ENCODE data around the gene BRPF3. TPM values are rescaled to one million over a fixed set of nuclear protein-coding genes. Genes with fewer than 3 reads are reported as not detected.

Gene BRPF3
- total RNA-seq, 1 donor from 2014 or later = 24.5 TPM

- H3K4me3 Mint-ChIP-seq = no peak overlapping the region
- no peaks in the 10 kb centered on the region for H3K4me1 Mint-ChIP-seq
- DNase-seq = peak; percentile 31
- no peak overlapping the region for H3K27ac Mint-ChIP-seq
- peaks cover 5% of the 10 kb centered on the region for H3K36me3 Mint-ChIP-seq (ENCODE audit: low read depth)
- H3K27me3 Mint-ChIP-seq = peaks cover 6% of the 10 kb centered on the region
- intact Hi-C loops (cut with micrococcal nuclease) = no loop called here
- H3K9me3 Mint-ChIP-seq = peaks cover 14% of the 10 kb centered on the region
These were observed 12.2 kb upstream of the BRPF3 start for GRCh38 chr6:36184311-36184710.

GRCh38 chr6:36186199-36186598, 10.3 kb upstream of the BRPF3 start:
- no peaks in the 10 kb centered on the region for H3K4me1 Mint-ChIP-seq
- H3K27me3 Mint-ChIP-seq = peaks cover 6% of the 10 kb centered on the region
- no peak overlapping the region for H3K27ac Mint-ChIP-seq
- H3K9me3 Mint-ChIP-seq = peaks cover 10% of the 10 kb centered on the region
- intact Hi-C loops (cut with micrococcal nuclease) = no loop called here
- H3K36me3 Mint-ChIP-seq (ENCODE audit: low read depth) = peaks cover 2% of the 10 kb centered on the region
- DNase-seq = peak; percentile 39
- H3K4me3 Mint-ChIP-seq = no peak overlapping the region

- Mint-ChIP-seq H3K9me3 (peaks cover 8% of the 10 kb centered on the region), H3K36me3 (ENCODE audit: low read depth) (peaks cover 2% of the 10 kb centered on the region), H3K27ac (no peak overlapping the region), H3K4me3 (no peak overlapping the region), H3K27me3 (peaks cover 8% of the 10 kb centered on the region), H3K4me1 (no peaks in the 10 kb centered on the region)
- intact Hi-C loops (cut with micrococcal nuclease) = no loop called here
- DNase-seq = peak; percentile 32
These were observed 9.1 kb upstream of the BRPF3 start for GRCh38 chr6:36187446-36187845.

- H3K27ac Mint-ChIP-seq = peak overlapping the region; percentile 84
- H3K4me1 Mint-ChIP-seq = peaks cover 24% of the 10 kb centered on the region
- no peaks in the 10 kb centered on the region for H3K9me3 Mint-ChIP-seq
- DNase-seq = no peak
- peaks cover 13% of the 10 kb centered on the region for H3K36me3 Mint-ChIP-seq (ENCODE audit: low read depth)
- H3K4me3 Mint-ChIP-seq = peak overlapping the region; percentile 82
- intact Hi-C loops (cut with micrococcal nuclease) = loop anchor here (1.0 kb wide), 2 partner anchors 64 to 72 kb away; no protein-coding TSS in a partner anchor
- peaks cover 7% of the 10 kb centered on the region for H3K27me3 Mint-ChIP-seq
These were observed 952 bp upstream of the BRPF3 start for GRCh38 chr6:36195471-36196112.

GRCh38 chr6:36196880-36197548, 470 bp downstream of the BRPF3 start:
- Mint-ChIP-seq H3K27ac (peak overlapping the region; percentile 92), H3K36me3 (ENCODE audit: low read depth) (peaks cover 27% of the 10 kb centered on the region), H3K9me3 (no peaks in the 10 kb centered on the region), H3K27me3 (peaks cover 5% of the 10 kb centered on the region), H3K4me1 (peaks cover 33% of the 10 kb centered on the region), H3K4me3 (peak overlapping the region; percentile 95)
- intact Hi-C loops (cut with micrococcal nuclease) = loop anchor here (1.0 kb wide), 4 partner anchors 66 to 226 kb away; partner anchors contain the start of gene MAPK14
- peak; percentile 100 for DNase-seq

GRCh38 chr6:36197739-36198221, 1.2 kb downstream of the BRPF3 start:
- Mint-ChIP-seq H3K36me3 (ENCODE audit: low read depth) (peaks cover 35% of the 10 kb centered on the region), H3K4me3 (peak overlapping the region; percentile 95), H3K27me3 (peaks cover 2% of the 10 kb centered on the region), H3K27ac (peak overlapping the region; percentile 92), H3K4me1 (peaks cover 39% of the 10 kb centered on the region), H3K9me3 (no peaks in the 10 kb centered on the region)
- peak; percentile 61 for DNase-seq
- intact Hi-C loops (cut with micrococcal nuclease) = loop anchor here (1.0 kb wide), 2 partner anchors 170 to 226 kb away; partner anchors contain the start of gene MAPK14

GRCh38 chr6:36198986-36199385, 2.4 kb downstream of the BRPF3 start:
- Mint-ChIP-seq H3K9me3 (peaks cover 3% of the 10 kb centered on the region), H3K27ac (no peak overlapping the region), H3K36me3 (ENCODE audit: low read depth) (peaks cover 44% of the 10 kb centered on the region), H3K4me1 (peaks cover 48% of the 10 kb centered on the region), H3K27me3 (peaks cover 2% of the 10 kb centered on the region), H3K4me3 (no peak overlapping the region)
- no peak for DNase-seq
- intact Hi-C loops (cut with micrococcal nuclease) = no loop called here

- Mint-ChIP-seq H3K27ac (no peak overlapping the region), H3K27me3 (no peaks in the 10 kb centered on the region), H3K4me3 (no peak overlapping the region), H3K36me3 (ENCODE audit: low read depth) (peaks cover 56% of the 10 kb centered on the region), H3K4me1 (peaks cover 56% of the 10 kb centered on the region), H3K9me3 (peaks cover 3% of the 10 kb centered on the region)
- intact Hi-C loops (cut with micrococcal nuclease) = no loop called here
- no peak for DNase-seq
These were observed 3.8 kb downstream of the BRPF3 start for GRCh38 chr6:36200154-36200891.

GRCh38 chr6:36200998-36201596, 4.6 kb downstream of the BRPF3 start:
- Mint-ChIP-seq H3K27ac (no peak overlapping the region), H3K4me3 (peak overlapping the region; percentile 36), H3K36me3 (ENCODE audit: low read depth) (peaks cover 63% of the 10 kb centered on the region), H3K27me3 (no peaks in the 10 kb centered on the region), H3K4me1 (peaks cover 57% of the 10 kb centered on the region), H3K9me3 (peaks cover 3% of the 10 kb centered on the region)
- intact Hi-C loops (cut with micrococcal nuclease) = no loop called here
- DNase-seq = no peak

GRCh38 chr6:36201612-36202011, 5.1 kb downstream of the BRPF3 start:
- Mint-ChIP-seq H3K4me3 (peak overlapping the region; percentile 36), H3K36me3 (ENCODE audit: low read depth) (peaks cover 68% of the 10 kb centered on the region), H3K27me3 (no peaks in the 10 kb centered on the region), H3K27ac (no peak overlapping the region), H3K4me1 (peaks cover 58% of the 10 kb centered on the region), H3K9me3 (peaks cover 3% of the 10 kb centered on the region)
- intact Hi-C loops (cut with micrococcal nuclease) = no loop called here
- no peak for DNase-seq

GRCh38 chr6:36202101-36202500, 5.6 kb downstream of the BRPF3 start:
- Mint-ChIP-seq H3K4me1 (peaks cover 58% of the 10 kb centered on the region), H3K4me3 (no peak overlapping the region), H3K27ac (no peak overlapping the region), H3K9me3 (peaks cover 3% of the 10 kb centered on the region), H3K27me3 (no peaks in the 10 kb centered on the region), H3K36me3 (ENCODE audit: low read depth) (peaks cover 72% of the 10 kb centered on the region)
- DNase-seq = no peak
- intact Hi-C loops (cut with micrococcal nuclease) = no loop called here

GRCh38 chr6:36204068-36204753, 7.7 kb downstream of the BRPF3 start:
- H3K4me1 Mint-ChIP-seq = peaks cover 45% of the 10 kb centered on the region
- peaks cover 3% of the 10 kb centered on the region for H3K9me3 Mint-ChIP-seq
- H3K27ac Mint-ChIP-seq = no peak overlapping the region
- no peaks in the 10 kb centered on the region for H3K27me3 Mint-ChIP-seq
- peak; percentile 87 for DNase-seq
- peak overlapping the region; percentile 31 for H3K4me3 Mint-ChIP-seq
- intact Hi-C loops (cut with micrococcal nuclease) = no loop called here
- peaks cover 86% of the 10 kb centered on the region for H3K36me3 Mint-ChIP-seq (ENCODE audit: low read depth)

- no peak overlapping the region for H3K27ac Mint-ChIP-seq
- intact Hi-C loops (cut with micrococcal nuclease) = no loop called here
- H3K9me3 Mint-ChIP-seq = peaks cover 3% of the 10 kb centered on the region
- peaks cover 82% of the 10 kb centered on the region for H3K36me3 Mint-ChIP-seq (ENCODE audit: low read depth)
- peaks cover 31% of the 10 kb centered on the region for H3K4me1 Mint-ChIP-seq
- no peaks in the 10 kb centered on the region for H3K27me3 Mint-ChIP-seq
- DNase-seq = no peak
- H3K4me3 Mint-ChIP-seq = no peak overlapping the region
These were observed 10.6 kb downstream of the BRPF3 start for GRCh38 chr6:36207155-36207554.
